Retinal pigment epithelial cell (primary cell): ENCODE data around the gene DYNLT3.

ENCODE experiments used
- DNase-seq: peaks from one replicate; pipeline ENCODE4 v3.0.0-alpha.2; 2010; ENCODE audit warnings: low read depth
- H3K4me3 ChIP-seq: 2 replicates; pipeline ENCODE4 v1.5.1; 2011; ENCODE audit warnings: mild to moderate bottlenecking, low read length, control low read depth, moderate library complexity
- TF ChIP-seq, protein P1 (sequence below): conservative IDR thresholded peaks from 2 replicates; pipeline ENCODE4 v1.5.1; 2011; ENCODE audit warnings: low read depth, low read length, control low read depth, inconsistent platforms

Gene DYNLT3

DNA sequence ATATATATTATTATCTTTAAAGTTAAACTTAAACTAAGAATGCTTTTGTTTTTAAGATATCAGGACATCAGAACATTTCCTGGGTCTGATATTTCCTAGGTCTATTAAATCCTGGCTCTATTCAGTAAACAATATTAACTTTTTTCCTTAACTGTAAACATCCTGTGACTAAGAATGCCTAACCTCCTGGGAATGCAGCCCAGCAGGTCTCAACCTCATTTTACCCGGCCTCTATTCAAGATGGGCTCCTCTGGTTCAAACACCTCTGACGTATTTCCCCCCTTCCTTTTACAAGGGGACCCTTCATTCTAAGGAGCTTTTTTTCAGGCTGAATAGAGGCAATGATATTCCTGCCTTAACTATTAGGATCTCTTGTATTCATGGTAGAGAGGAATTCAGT lies 35.8 kb upstream of the DYNLT3 start:
- TF ChIP-seq, protein P1, sequence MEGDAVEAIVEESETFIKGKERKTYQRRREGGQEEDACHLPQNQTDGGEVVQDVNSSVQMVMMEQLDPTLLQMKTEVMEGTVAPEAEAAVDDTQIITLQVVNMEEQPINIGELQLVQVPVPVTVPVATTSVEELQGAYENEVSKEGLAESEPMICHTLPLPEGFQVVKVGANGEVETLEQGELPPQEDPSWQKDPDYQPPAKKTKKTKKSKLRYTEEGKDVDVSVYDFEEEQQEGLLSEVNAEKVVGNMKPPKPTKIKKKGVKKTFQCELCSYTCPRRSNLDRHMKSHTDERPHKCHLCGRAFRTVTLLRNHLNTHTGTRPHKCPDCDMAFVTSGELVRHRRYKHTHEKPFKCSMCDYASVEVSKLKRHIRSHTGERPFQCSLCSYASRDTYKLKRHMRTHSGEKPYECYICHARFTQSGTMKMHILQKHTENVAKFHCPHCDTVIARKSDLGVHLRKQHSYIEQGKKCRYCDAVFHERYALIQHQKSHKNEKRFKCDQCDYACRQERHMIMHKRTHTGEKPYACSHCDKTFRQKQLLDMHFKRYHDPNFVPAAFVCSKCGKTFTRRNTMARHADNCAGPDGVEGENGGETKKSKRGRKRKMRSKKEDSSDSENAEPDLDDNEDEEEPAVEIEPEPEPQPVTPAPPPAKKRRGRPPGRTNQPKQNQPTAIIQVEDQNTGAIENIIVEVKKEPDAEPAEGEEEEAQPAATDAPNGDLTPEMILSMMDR, result no peak
- DNase-seq, result no peak
- H3K4me3 ChIP-seq, result no peak overlapping the region

DNA sequence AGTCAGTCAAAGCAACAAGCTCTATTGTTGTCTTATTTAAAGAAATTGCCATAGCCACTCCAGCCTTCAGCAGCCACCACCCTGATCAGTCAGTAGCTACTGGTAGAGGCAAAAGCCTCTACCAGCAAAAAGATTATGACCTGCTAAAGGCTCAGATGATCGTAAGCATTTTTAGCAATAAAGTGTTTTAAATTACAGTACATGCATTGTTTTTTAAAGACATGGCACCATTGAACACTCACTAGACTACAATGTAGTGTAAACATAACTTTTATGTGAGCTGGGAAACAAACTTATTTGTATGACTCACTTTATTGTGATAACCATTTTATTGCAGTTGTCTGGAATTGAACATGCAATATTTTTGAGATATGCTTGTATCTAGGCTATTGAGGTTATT lies 32.3 kb upstream of the DYNLT3 start:
- H3K4me3 ChIP-seq, result no peak overlapping the region
- no peak for DNase-seq
- TF ChIP-seq, protein P1, result no peak

DNA sequence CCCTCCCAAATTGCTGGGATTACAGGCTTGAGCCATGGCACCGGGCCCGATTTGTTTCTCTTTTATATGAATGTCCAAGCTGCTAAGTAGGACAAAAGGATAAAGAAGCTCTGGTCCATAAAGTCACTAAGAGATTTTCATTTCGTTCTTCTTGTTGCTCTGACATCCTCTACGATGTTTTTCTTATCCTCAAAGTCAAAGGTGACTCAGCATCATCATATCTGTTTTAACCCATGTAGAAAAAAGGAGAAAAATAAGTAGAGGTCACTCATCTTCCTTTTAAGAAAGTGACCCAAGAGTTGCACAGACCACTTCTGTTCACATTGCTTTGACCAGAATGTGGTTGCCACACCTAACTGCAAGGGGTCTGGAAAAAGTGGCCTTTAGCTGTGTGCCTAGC lies 29.3 kb upstream of the DYNLT3 start:
- TF ChIP-seq, protein P1, result no peak
- no peak overlapping the region for H3K4me3 ChIP-seq
- no peak for DNase-seq

DNA sequence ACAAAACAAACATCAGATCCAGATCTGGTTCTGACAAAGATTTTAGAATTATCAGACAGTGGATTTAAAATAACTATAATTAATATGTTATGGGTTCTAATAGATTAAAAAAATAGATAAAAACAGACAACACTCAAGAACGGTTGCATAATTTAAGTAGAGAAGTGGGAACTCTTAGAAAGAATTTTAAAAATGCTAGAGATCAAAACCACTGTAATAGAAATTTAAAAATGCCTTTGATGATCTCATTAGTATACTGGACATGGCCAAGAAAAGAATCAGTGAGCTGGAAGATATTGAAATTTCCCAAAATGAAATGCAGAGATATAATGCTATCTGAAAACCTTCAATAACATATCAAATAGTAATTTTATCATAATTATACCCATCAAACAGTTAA lies 28.3 kb upstream of the DYNLT3 start:
- TF ChIP-seq, protein P1, result no peak
- H3K4me3 ChIP-seq, result no peak overlapping the region
- DNase-seq, result no peak

DNA sequence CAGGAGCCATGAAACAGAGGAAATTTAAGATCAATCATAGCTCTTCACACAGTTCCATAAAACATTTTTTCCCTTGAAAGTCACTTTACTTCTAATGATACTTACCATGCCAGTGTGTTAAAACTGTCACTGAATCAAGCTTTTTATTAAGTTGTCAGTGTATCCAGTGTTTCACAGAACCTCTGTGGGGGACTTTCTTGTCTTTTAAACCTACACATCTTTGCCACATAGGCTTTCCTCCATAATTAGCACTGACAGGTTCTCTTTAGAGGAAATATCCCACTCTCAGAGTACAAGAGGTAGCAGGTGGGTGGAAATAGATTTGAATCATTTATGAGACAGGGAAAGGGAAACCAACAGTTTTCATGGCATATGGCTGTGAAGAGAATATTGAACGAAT lies 25.8 kb upstream of the DYNLT3 start:
- DNase-seq, result no peak
- TF ChIP-seq, protein P1, result no peak
- no peak overlapping the region for H3K4me3 ChIP-seq

DNA sequence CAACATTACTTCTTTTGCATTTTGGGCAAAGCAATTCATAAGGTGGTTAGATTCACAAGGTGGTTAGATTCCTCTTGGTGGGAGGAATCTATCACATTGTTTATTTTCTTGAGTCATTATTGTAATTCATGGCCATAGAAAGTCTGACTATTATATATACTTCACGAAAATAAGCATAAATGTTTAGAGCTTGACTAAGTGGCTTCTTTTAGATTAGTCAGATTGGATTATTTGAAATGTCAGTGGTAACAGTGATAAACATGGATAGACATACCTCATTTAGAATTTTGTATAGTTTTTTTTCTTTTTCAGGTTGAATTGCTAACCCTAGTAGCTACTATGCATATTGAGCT lies 24.9 kb upstream of the DYNLT3 start:
- no peak for DNase-seq
- TF ChIP-seq, protein P1, result no peak
- no peak overlapping the region for H3K4me3 ChIP-seq

DNA sequence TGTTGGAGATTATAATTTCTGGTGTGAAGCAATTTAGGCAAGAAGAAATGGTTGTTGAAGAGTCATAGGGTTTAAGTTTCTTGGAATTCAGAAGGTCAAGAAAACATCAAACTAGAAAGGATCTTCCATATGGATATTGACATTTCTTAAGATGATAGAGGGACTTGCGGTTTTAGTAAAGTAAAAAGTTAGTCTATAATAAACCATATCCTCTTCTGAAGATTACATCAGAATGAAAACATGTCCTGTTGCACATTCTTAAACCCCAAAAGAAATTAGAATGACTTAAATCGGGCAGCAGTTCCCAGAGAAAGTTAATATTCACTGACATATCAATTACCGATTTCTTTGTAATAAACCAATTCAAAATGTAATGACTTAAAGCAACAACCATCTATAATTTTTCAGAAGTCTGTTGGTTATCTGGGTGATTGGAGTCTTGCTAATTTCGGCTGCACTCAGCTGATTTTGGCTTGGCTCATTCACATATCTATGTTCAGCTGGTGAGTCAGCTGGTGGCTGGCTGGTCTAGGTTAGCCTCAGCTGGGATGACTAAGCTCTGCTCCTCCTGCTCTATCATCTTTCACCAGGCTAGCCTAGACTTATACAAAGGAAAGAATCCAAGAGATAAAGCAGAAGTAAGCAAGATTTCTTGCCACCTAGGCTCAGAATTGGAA lies 24.4 kb upstream of the DYNLT3 start:
- TF ChIP-seq, protein P1, result no peak
- no peak overlapping the region for H3K4me3 ChIP-seq
- peak; percentile 39 for DNase-seq
